Smooth muscle cell (in vitro differentiated cells): Measurements from ENCODE around the gene CSRNP3. TPM values are rescaled to one million over a fixed set of nuclear protein-coding genes. Genes with fewer than 3 reads are reported as not detected.

Experiments used
- DNase-seq: peaks from one replicate; lab custom pipeline; 2025; ENCODE audit not compliant: unreplicated experiment; lab: John Stamatoyannopoulos, UW
- H2AFZ ChIP-seq: fragments of 200-600 bp; sonication (generic); 2 replicates; pipeline ENCODE4 v1.6.0; 2016; ENCODE audit warnings: antibody characterized with exemption, low read depth, mild to moderate bottlenecking
- H3F3A ChIP-seq: fragments of 200-600 bp; sonication (generic); 2 replicates; pipeline ENCODE4 v1.6.0; 2017; ENCODE audit warnings: antibody characterized with exemption, low read depth
- H3K27ac ChIP-seq: fragments of 200-600 bp; sonication (generic); 2 replicates; pipeline ENCODE4 v1.5.1; 2016; ENCODE audit warnings: low read depth, mild to moderate bottlenecking
- H3K27me3 ChIP-seq: fragments of 200-600 bp; sonication (generic); 2 replicates; pipeline ENCODE4 v1.6.1; 2016; ENCODE audit warnings: low read depth, mild to moderate bottlenecking
- H3K36me3 ChIP-seq: fragments of 200-600 bp; sonication (generic); 2 replicates; pipeline ENCODE4 v1.5.1; 2016; ENCODE audit warnings: low read depth
- H3K4me1 ChIP-seq: fragments of 200-600 bp; sonication (generic); 2 replicates; pipeline ENCODE4 v1.5.1; 2016; ENCODE audit warnings: low read depth
- H3K4me2 ChIP-seq: fragments of 200-600 bp; sonication (generic); 2 replicates; pipeline ENCODE4 v1.6.0; 2016; ENCODE audit warnings: mild to moderate bottlenecking
- H3K4me3 ChIP-seq: fragments of 200-600 bp; sonication (generic); 2 replicates; pipeline ENCODE4 v1.5.1; 2016; ENCODE audit warnings: mild to moderate bottlenecking
- H3K79me2 ChIP-seq: fragments of 200-600 bp; sonication (generic); 2 replicates; pipeline ENCODE4 v1.6.0; 2016; ENCODE audit warnings: low read depth, mild to moderate bottlenecking
- H3K9ac ChIP-seq: fragments of 200-600 bp; sonication (generic); 2 replicates; pipeline ENCODE4 v1.6.0; 2016; ENCODE audit warnings: low read depth
- H3K9me3 ChIP-seq: fragments of 200-600 bp; sonication (generic); replicated peaks from 2 replicates; pipeline ENCODE4 v1.5.1; 2016; ENCODE audit warnings: low read depth
- H4K20me1 ChIP-seq: fragments of 200-600 bp; sonication (generic); 2 replicates; pipeline ENCODE4 v1.6.0; 2016; ENCODE audit warnings: low read depth
- CTCF ChIP-seq: fragments of 200-600 bp; sonication (generic); IDR thresholded peaks from 2 replicates; pipeline ENCODE4 v1.5.1; 2017; ENCODE audit warnings: borderline replicate concordance, mild to moderate bottlenecking, antibody characterized with exemption; ENCODE audit not compliant: insufficient read depth, poor library complexity, severe bottlenecking
- WGBS: methylation state at CpG from one replicate; pipeline ENCODE4 v1.1.7; 2016; ENCODE audit warnings: low lambda C conversion rate; 5-methylcytosine and 5-hydroxymethylcytosine counted together
- polyA plus RNA-seq: library from polyadenylated mRNA; unstranded; fragments of >200 nt; fragmentation: Nextera tagmentation; extraction: Ambion mirVana; gene quantifications from 2 replicates; pipeline ENCODE4 v1.2.1, GENCODE V29; 2016
- total RNA-seq: library from RNA; depleted of rRNA; stranded (reverse); fragments of >200 nt; gene quantifications from 2 replicates; pipeline ENCODE4 v1.2.3, GENCODE V29; 2014

Gene CSRNP3
- total and polyA plus RNA-seq, 2 experiments from 2014 or later = 2.8 to 7.1 TPM

GRCh38 chr2:165632594-165632993 is 163.1 kb downstream of the CSRNP3 start:
- no peak overlapping the region for H3K9ac ChIP-seq
- H3K4me3 ChIP-seq = no peak overlapping the region
- peaks cover 61% of the 10 kb centered on the region for H3K4me1 ChIP-seq
- no peak for TF ChIP-seq CTCF
- H3K36me3 ChIP-seq = no peaks in the 10 kb centered on the region
- no peak for DNase-seq
- WGBS = 69% methylated on average over 2 of the region's 2 CpGs
- H2AFZ ChIP-seq = no peak overlapping the region
- no peaks in the 10 kb centered on the region for H3K27me3 ChIP-seq
- no peaks in the 10 kb centered on the region for H3K9me3 ChIP-seq
- H3F3A ChIP-seq = no peaks in the 10 kb centered on the region
- no peak overlapping the region for H3K4me2 ChIP-seq
- H3K27ac ChIP-seq = no peak overlapping the region
- no peaks in the 10 kb centered on the region for H4K20me1 ChIP-seq
- no peaks in the 10 kb centered on the region for H3K79me2 ChIP-seq

- DNase-seq = no peak
- H3F3A ChIP-seq = no peaks in the 10 kb centered on the region
- no peaks in the 10 kb centered on the region for H3K36me3 ChIP-seq
- H3K4me1 ChIP-seq = peaks cover 54% of the 10 kb centered on the region
- H3K79me2 ChIP-seq = no peaks in the 10 kb centered on the region
- no peaks in the 10 kb centered on the region for H3K9me3 ChIP-seq
- no peak overlapping the region for H3K9ac ChIP-seq
- no peak for TF ChIP-seq CTCF
- H3K4me2 ChIP-seq = no peak overlapping the region
- no peaks in the 10 kb centered on the region for H3K27me3 ChIP-seq
- no peak overlapping the region for H3K4me3 ChIP-seq
- WGBS = 60% methylated on average over 3 of the region's 3 CpGs
- H2AFZ ChIP-seq = no peak overlapping the region
- H4K20me1 ChIP-seq = no peaks in the 10 kb centered on the region
- H3K27ac ChIP-seq = no peak overlapping the region
Observed at GRCh38 chr2:165633431-165633830, 163.9 kb downstream of the CSRNP3 start.

- H3K27me3 ChIP-seq = no peaks in the 10 kb centered on the region
- no peak overlapping the region for H3K9ac ChIP-seq
- no peaks in the 10 kb centered on the region for H3F3A ChIP-seq
- 81% methylated on average over 4 of the region's 4 CpGs for WGBS
- H3K79me2 ChIP-seq = no peaks in the 10 kb centered on the region
- no peak for DNase-seq
- peaks cover 49% of the 10 kb centered on the region for H3K4me1 ChIP-seq
- H2AFZ ChIP-seq = no peak overlapping the region
- H3K4me3 ChIP-seq = no peak overlapping the region
- H3K4me2 ChIP-seq = no peak overlapping the region
- no peak for TF ChIP-seq CTCF
- no peak overlapping the region for H3K27ac ChIP-seq
- H4K20me1 ChIP-seq = no peaks in the 10 kb centered on the region
- no peaks in the 10 kb centered on the region for H3K36me3 ChIP-seq
- H3K9me3 ChIP-seq = no peaks in the 10 kb centered on the region
Observed at GRCh38 chr2:165634282-165634681, 164.8 kb downstream of the CSRNP3 start.

GRCh38 chr2:165634855-165635254 is 165.4 kb downstream of the CSRNP3 start:
- Histone ChIP-seq H2AFZ (no peak overlapping the region), H3K9me3 (no peaks in the 10 kb centered on the region), H3K4me1 (peaks cover 44% of the 10 kb centered on the region), H3K36me3 (no peaks in the 10 kb centered on the region), H3K79me2 (no peaks in the 10 kb centered on the region), H3K4me2 (no peak overlapping the region), H3K27me3 (no peaks in the 10 kb centered on the region), H3K9ac (no peak overlapping the region), H3F3A (no peaks in the 10 kb centered on the region), H3K4me3 (no peak overlapping the region), H4K20me1 (no peaks in the 10 kb centered on the region), H3K27ac (no peak overlapping the region)
- no peak for DNase-seq
- TF ChIP-seq CTCF = no peak
- WGBS = 38% methylated on average over 4 of the region's 4 CpGs
